Mucosa of descending colon (tissue), 3 donors: ENCODE data around the gene ANKRD13B. TPM values are rescaled to one million over a fixed set of nuclear protein-coding genes. Genes with fewer than 3 reads are reported as not detected.

ENCODE experiments used
- ATAC-seq: fragments of 200-7000 bp; cut with Tn5 transposase; one replicate; pipeline ENCODE4 v1.9.1; 2020; ENCODE audit warnings: mild to moderate bottlenecking, moderate library complexity
- DNase-seq, 3 donors: peaks; one replicate each; pipeline ENCODE4 v3.0.0-alpha.2; 2020
- H3K36me3 ChIP-seq: fragments of 200-600 bp; one replicate; pipeline ENCODE4 v1.8.0; 2021; ENCODE audit warnings: low read depth, mild to moderate bottlenecking
- H3K4me1 ChIP-seq: fragments of 200-600 bp; one replicate; pipeline ENCODE4 v1.8.0; 2021; ENCODE audit warnings: low read depth, mild to moderate bottlenecking
- H3K4me3 ChIP-seq: fragments of 200-600 bp; one replicate; pipeline ENCODE4 v1.8.0; 2021; ENCODE audit warnings: mild to moderate bottlenecking
- H3K9me3 ChIP-seq: fragments of 200-600 bp; one replicate; pipeline ENCODE4 v1.8.0; 2021; ENCODE audit warnings: mild to moderate bottlenecking
- CTCF ChIP-seq: fragments of 200-600 bp; IDR thresholded peaks from one replicate; pipeline ENCODE4 v1.8.0; 2022; ENCODE audit warnings: antibody characterized with exemption, mild to moderate bottlenecking
- intact Hi-C, 2 donors: fragments of 100-400 bp; cut with DNase I in 1 of 2; cut with micrococcal nuclease in 1 of 2; formaldehyde crosslinking; loops; one replicate each; pipeline versions ENCODE4 v1.11.0 to v1.11.1; 2022; cut with DNase I, micrococcal nuclease
- total RNA-seq, 3 donors: library from RNA; stranded (reverse); fragmentation: NEBNext Ultra II Directional in 2 of 3; extraction: Animal tissue kit (Norgen Biotek cat#: 25700) in 2 of 3; gene quantifications; one replicate each; pipeline versions ENCODE4 v1.2.1 to v1.2.4, GENCODE V29; 2021 to 2023
- donor health status: DM: no; HTN: no; CAD: no; lungs with moderate emphysema.
- donor health status: DM: no; HTN: no; CAD: no.
- donor health status: DM: no; HTN: yes; CAD: no.

ANKRD13B gene
- total RNA-seq, 3 donors from 2014 or later, result 2.2 to 11.2 (median 3.3) TPM

DNA sequence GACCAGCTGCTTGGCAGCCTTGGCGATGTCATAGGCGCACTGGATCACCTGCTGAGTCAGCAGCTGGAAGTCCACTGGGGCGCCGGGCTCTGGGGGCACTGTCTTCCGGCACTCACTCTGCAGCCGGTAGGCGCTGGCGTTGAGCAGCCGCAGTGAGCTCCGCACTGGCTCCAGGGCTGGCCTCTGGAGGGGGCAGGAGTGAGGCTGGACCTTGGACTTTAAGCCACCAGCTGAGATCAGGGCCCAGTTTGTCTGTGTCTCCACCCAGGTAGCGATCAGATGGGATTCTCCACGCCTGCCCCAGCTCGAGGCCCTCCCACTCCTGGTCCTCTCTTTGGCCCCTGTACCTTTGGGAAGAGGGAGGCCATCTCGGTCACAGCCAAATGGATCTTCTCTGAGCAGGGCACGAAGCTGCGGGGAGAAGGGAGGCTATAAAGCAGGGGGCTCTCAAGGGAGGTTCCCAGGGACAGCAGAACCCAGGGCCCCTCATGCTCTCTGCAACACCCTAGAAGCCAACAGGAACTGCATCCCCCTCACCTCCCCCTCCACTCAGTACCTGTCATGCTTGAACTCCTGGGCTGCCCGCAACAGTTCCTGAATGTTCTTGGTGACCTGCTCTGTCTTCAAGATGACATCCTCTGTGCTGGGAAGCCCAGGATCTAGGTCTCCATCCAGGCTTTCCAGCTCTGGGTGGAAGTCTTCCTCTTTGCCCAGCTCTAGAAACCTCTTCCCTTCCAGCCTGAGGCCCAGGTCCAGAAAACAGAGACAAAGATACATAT is 18.0 kb upstream of the ANKRD13B start:
- TF ChIP-seq CTCF, result no peak
- Histone ChIP-seq H3K36me3 (no peaks in the 10 kb centered on the region), H3K4me3 (no peak overlapping the region), H3K9me3 (no peaks in the 10 kb centered on the region), H3K4me1 (peaks cover 15% of the 10 kb centered on the region)
- peak; percentile 82 to 89 (median 83) for DNase-seq
- intact Hi-C loops, result no loop called here
- peak; percentile 90 for ATAC-seq

- no peaks in the 10 kb centered on the region for H3K36me3 ChIP-seq
- DNase-seq (peak in 1 of 3 donors; percentile 34), ATAC-seq (no peak)
- no peak overlapping the region for H3K4me3 ChIP-seq
- no peaks in the 10 kb centered on the region for H3K9me3 ChIP-seq
- intact Hi-C loops, result no loop called here
- peaks cover 15% of the 10 kb centered on the region for H3K4me1 ChIP-seq
- TF ChIP-seq CTCF, result no peak
Observed at GRCh38 chr17:29575511-29576213, 17.3 kb upstream of the ANKRD13B start.

- peaks cover 12% of the 10 kb centered on the region for H3K4me1 ChIP-seq
- peak in 1 of 3 donors; percentile 31 for DNase-seq
- H3K4me3 ChIP-seq, result no peak overlapping the region
- intact Hi-C loops, result no loop called here
- no peaks in the 10 kb centered on the region for H3K36me3 ChIP-seq
- TF ChIP-seq CTCF, result no peak
- no peak for ATAC-seq
- no peaks in the 10 kb centered on the region for H3K9me3 ChIP-seq
Observed at GRCh38 chr17:29576214-29577000, 16.5 kb upstream of the ANKRD13B start.

DNA sequence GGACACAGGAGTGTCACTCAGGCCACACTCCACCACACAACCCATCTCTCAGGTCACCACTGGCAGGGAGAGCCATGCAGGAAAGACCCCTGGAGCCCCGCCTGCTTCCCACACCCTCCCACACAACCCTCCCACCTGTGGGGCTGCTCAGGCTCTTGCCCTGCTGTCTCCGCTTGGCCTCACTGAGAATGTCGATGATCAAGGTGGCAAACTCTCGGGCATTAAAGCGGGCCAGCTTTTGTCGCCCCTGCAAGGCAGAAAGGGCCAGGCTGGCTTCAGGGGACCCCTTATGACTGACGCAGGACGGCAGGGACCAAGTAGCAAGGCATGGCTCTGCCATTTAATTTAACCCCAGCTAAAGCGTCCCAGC is 15.9 kb upstream of the ANKRD13B start:
- Histone ChIP-seq H3K36me3 (no peaks in the 10 kb centered on the region), H3K4me1 (peaks cover 12% of the 10 kb centered on the region), H3K9me3 (no peaks in the 10 kb centered on the region), H3K4me3 (no peak overlapping the region)
- peak in 1 of 3 donors; percentile 26 for DNase-seq
- intact Hi-C loops, result no loop called here
- TF ChIP-seq CTCF, result no peak
- no peak for ATAC-seq

DNA sequence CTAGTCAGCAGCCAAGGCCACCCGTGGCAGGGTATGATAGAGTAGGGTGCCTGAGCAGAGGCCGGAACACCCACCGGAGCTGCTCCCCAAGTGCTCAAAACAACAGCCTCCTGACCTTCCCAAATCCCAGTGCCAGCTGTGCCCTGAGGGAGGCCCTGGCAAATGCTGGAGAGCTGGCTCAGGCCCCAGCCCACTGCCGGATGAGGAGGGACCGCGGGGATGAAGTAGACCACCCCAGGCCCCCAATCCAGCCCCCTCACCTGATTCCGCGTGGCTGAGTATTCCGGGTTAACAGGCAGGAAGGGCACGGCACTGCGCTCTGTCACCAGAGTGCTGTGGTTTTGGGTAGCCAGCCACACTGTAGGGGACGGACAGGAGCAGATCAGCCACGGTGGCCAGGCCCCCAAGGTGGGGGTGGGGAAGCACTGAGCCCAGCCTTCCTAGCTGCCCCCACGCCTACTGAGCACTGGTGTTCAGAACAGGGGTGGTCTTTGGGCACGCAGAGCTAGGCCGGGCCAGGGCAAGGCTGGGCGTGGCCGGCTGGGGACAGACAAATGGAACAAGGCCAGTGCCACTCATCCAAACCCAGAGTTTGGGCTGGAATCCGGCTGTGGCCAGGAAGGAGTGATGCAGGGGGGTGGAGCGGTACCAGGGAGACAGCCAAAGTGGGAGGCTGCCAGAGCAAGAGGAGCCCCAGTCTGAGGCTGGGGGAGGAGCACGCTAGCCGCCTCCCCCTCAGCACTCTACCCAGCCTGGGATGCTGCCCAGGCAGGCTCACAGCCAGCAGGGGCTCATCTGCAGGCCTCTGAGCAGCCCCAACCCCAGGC is 15.3 kb upstream of the ANKRD13B start:
- H3K4me1 ChIP-seq, result peaks cover 12% of the 10 kb centered on the region
- no peaks in the 10 kb centered on the region for H3K9me3 ChIP-seq
- no peak for TF ChIP-seq CTCF
- intact Hi-C loops, result no loop called here
- no peak overlapping the region for H3K4me3 ChIP-seq
- DNase-seq (peak in 1 of 3 donors; percentile 25), ATAC-seq (no peak)
- H3K36me3 ChIP-seq, result no peaks in the 10 kb centered on the region
